Activated naive CD4-positive, alpha-beta T cell treated with anti-CD3 and anti-CD28 coated beads, Interleukin-2, amount 50 U/mL, for 72 hours (primary cell): ENCODE measurements around the gene BRAT1. TPM values are rescaled to one million over a fixed set of nuclear protein-coding genes. Genes with fewer than 3 reads are reported as not detected.
"Not testable (repeated sequence)": the region's sequence is repeated elsewhere in the genome, so short reads cannot be mapped to it uniquely, and the experiment has no call there.

Experiments
- ATAC-seq, 2 donors: fragments of 150-1000 bp; cut with Tn5 transposase; 2 replicates each; pipeline ENCODE4 v1.10.0; 2021; ENCODE audit warnings: mild to moderate bottlenecking in 2 of 2, moderate library complexity in 2 of 2
- DNase-seq, 2 donors: peaks; one replicate each; pipeline ENCODE4 v3.0.0; 2021 to 2022; ENCODE audit warnings: low spot score in 2 of 2
- H3K27ac Mint-ChIP-seq, 2 donors: one replicate each; pipeline ENCODE4 v1.8.0; 2022; ENCODE audit warnings: mild to moderate bottlenecking in 2 of 2, mixed read lengths in 2 of 2
- H3K36me3 Mint-ChIP-seq, 2 donors: one replicate each; pipeline ENCODE4 v1.8.0; 2022; ENCODE audit warnings: mixed read lengths in 2 of 2
- H3K9me3 Mint-ChIP-seq, 2 donors: one replicate each; pipeline ENCODE4 v1.8.0; 2022; ENCODE audit warnings: mixed read lengths in 2 of 2
- total RNA-seq, 2 donors: library from RNA; stranded (reverse); gene quantifications; one replicate each; pipeline ENCODE4 v1.2.3, GENCODE V29; 2022

The BRAT1 gene
- total RNA-seq, 2 donors from 2014 or later = 26.5 to 37.5 TPM

- Mint-ChIP-seq H3K27ac (no peak overlapping the region), H3K36me3 (no peaks in the 10 kb centered on the region), H3K9me3 (no peaks in the 10 kb centered on the region)
- ATAC-seq (no peak), DNase-seq (no peak)
Observed at GRCh38 chr7:2546776-2547586, 8.3 kb downstream of the BRAT1 start.

GRCh38 chr7:2545746-2546425 is 9.4 kb downstream of the BRAT1 start:
- no peaks in the 10 kb centered on the region for H3K9me3 Mint-ChIP-seq
- no peaks in the 10 kb centered on the region for H3K36me3 Mint-ChIP-seq
- H3K27ac Mint-ChIP-seq = no peak overlapping the region
- ATAC-seq (no peak), DNase-seq (no peak)

- DNase-seq (no peak), ATAC-seq (no peak)
- Mint-ChIP-seq H3K27ac (peak overlapping the region in 1 of 2 donors; percentile 67), H3K36me3 (no peaks in the 10 kb centered on the region), H3K9me3 (no peaks in the 10 kb centered on the region)
Observed at GRCh38 chr7:2544541-2545188, 10.7 kb downstream of the BRAT1 start.

- Mint-ChIP-seq H3K27ac (peak overlapping the region in 1 of 2 donors; percentile 60), H3K9me3 (no peaks in the 10 kb centered on the region), H3K36me3 (no peaks in the 10 kb centered on the region)
- no peak for ATAC-seq
- no peak for DNase-seq
Observed at GRCh38 chr7:2542916-2543871, 12.1 kb downstream of the BRAT1 start.

GRCh38 chr7:2542011-2542915 is 13.1 kb downstream of the BRAT1 start:
- DNase-seq (no peak), ATAC-seq (peak in 1 of 2 donors; percentile 17)
- H3K36me3 Mint-ChIP-seq = no peaks in the 10 kb centered on the region
- no peaks in the 10 kb centered on the region for H3K9me3 Mint-ChIP-seq
- no peak overlapping the region for H3K27ac Mint-ChIP-seq

- H3K27ac Mint-ChIP-seq = no peak overlapping the region
- H3K9me3 Mint-ChIP-seq = no peaks in the 10 kb centered on the region
- DNase-seq (no peak), ATAC-seq (peak in 1 of 2 donors; percentile 4)
- H3K36me3 Mint-ChIP-seq = no peaks in the 10 kb centered on the region
Observed at GRCh38 chr7:2541291-2542010, 13.9 kb downstream of the BRAT1 start.

- DNase-seq (peak in 1 of 2 donors; percentile 52), ATAC-seq (no peak)
- peak overlapping the region in 1 of 2 donors; percentile 29 for H3K27ac Mint-ChIP-seq
- no peaks in the 10 kb centered on the region for H3K36me3 Mint-ChIP-seq
- H3K9me3 Mint-ChIP-seq = no peaks in the 10 kb centered on the region
Observed at GRCh38 chr7:2540641-2541051, 14.7 kb downstream of the BRAT1 start.

- Mint-ChIP-seq H3K27ac (peak overlapping the region in 1 of 2 donors; percentile 55), H3K9me3 (no peaks in the 10 kb centered on the region), H3K36me3 (no peaks in the 10 kb centered on the region)
- DNase-seq = no peak
- ATAC-seq = no peak
Observed at GRCh38 chr7:2540133-2540532, 15.2 kb downstream of the BRAT1 start.

- ATAC-seq (no peak), DNase-seq (no peak)
- H3K9me3 Mint-ChIP-seq = no peaks in the 10 kb centered on the region
- H3K27ac Mint-ChIP-seq = no peak overlapping the region
- H3K36me3 Mint-ChIP-seq = no peaks in the 10 kb centered on the region
Observed at GRCh38 chr7:2539031-2539911, 16.1 kb downstream of the BRAT1 start.

GRCh38 chr7:2537981-2538851 is 17.1 kb downstream of the BRAT1 start:
- Mint-ChIP-seq H3K36me3 (no peaks in the 10 kb centered on the region), H3K9me3 (no peaks in the 10 kb centered on the region)
- ATAC-seq = peak; percentile 12 to 17

GRCh38 chr7:2535872-2536627 is 19.3 kb downstream of the BRAT1 start:
- not testable (repeated sequence) for ATAC-seq, H3K36me3 Mint-ChIP-seq, H3K27ac Mint-ChIP-seq, DNase-seq, H3K9me3 Mint-ChIP-seq

More at GRCh38 chr7:2537981-2538851, 17.1 kb downstream of the BRAT1 start:
- H3K27ac Mint-ChIP-seq = no peak overlapping the region
- DNase-seq = peak in 1 of 2 donors; percentile 55

- H3K36me3 Mint-ChIP-seq, H3K27ac Mint-ChIP-seq, ATAC-seq, H3K9me3 Mint-ChIP-seq, DNase-seq: not testable (repeated sequence)
Observed at GRCh38 chr7:2534214-2534613, 21.1 kb downstream of the BRAT1 start.

- not testable (repeated sequence) for H3K36me3 Mint-ChIP-seq, H3K27ac Mint-ChIP-seq, H3K9me3 Mint-ChIP-seq, DNase-seq, ATAC-seq
Observed at GRCh38 chr7:2533566-2533965, 21.8 kb downstream of the BRAT1 start.
